ENCODE measurements around the gene OR10A6. TPM values are rescaled to one million over a fixed set of nuclear protein-coding genes. Genes with fewer than 3 reads are reported as not detected.

Gene OR10A6
- polyA plus RNA-seq, 2 donors: not detected

DNA sequence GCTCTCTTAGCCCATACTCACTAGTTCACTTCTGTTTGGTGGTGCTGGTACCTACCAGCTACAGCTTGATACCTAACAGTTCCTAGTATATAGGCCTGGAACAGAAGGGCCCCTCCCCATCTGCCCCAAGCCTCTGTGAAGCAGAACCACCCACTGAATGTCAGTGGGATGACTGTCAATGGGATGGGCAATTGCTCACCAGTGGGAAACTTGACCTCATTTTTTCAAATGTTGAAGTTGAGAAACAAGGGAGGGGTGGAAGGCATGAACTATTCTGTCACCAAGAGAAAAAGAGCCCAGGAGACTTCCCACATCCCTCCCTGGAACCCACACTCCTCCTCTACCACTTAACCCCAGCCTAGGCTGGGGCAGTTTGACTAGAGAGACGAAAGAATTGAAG lies 34.3 kb upstream of the OR10A6 start, which contains the start of gene NLRP10:
Gene NLRP10, minus strand, starts transcription at position 62 of the 400 bp plus-strand sequence. CDS start 1,952 bp downstream, outside the sequence.
- Histone ChIP-seq H3K4me3 (ENCODE audit: low read depth in 1 of 2, low read length in 2 of 2) (no peak within 1 kb of the TSS), H3K4me1 (ENCODE audit: control insufficient read depth in 2 of 2, insufficient read depth in 2 of 2, low read length in 1 of 2) (no peaks in the 10 kb centered on the region), H3K27ac (ENCODE audit: low read depth in 2 of 2, low read length in 1 of 2) (no peak within 1 kb of the TSS), H3K36me3 (ENCODE audit: control insufficient read depth in 2 of 2, insufficient read depth in 2 of 2, low read length in 1 of 2) (no peaks in the 10 kb centered on the region), H3K9me3 (ENCODE audit: control insufficient read depth in 2 of 2, insufficient read depth in 1 of 2, low read depth in 1 of 2, low read length in 1 of 2) (peaks cover 0 to 3% of the 10 kb centered on the region in 2 donors), H3K27me3 (ENCODE audit: control insufficient read depth in 1 of 2, insufficient read depth in 2 of 2, low read length in 2 of 2) (peaks cover 0 to 4% of the 10 kb centered on the region in 2 donors)
- WGBS, 2 donors: 84 to 100% methylated on average over 1 of the region's 1 CpG

DNA sequence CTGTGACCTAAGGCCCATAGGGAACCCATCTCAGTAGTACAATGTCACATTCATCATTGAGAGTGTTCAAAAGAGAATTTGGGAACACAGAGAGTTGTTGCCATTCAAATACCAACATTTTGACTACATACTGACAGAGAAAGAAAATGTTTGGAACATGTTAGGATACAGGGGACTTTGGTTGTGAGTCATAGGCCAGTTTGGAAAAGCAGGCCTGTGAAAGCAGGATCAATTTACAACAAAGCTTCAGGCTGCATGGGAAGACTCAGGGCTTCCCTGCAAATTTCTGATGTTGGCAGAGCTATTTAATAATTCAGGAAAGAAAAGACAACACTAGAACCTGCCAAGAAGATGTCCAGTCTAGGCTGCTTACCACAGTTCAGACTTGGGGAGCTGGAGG lies 33.8 kb upstream of the OR10A6 start:
- no peaks in the 10 kb centered on the region for H3K4me1 ChIP-seq (ENCODE audit: control insufficient read depth in 2 of 2, insufficient read depth in 2 of 2, low read length in 1 of 2)
- H3K36me3 ChIP-seq (ENCODE audit: control insufficient read depth in 2 of 2, insufficient read depth in 2 of 2, low read length in 1 of 2): no peaks in the 10 kb centered on the region
- H3K9me3 ChIP-seq (ENCODE audit: control insufficient read depth in 2 of 2, insufficient read depth in 1 of 2, low read depth in 1 of 2, low read length in 1 of 2): peaks cover 0 to 3% of the 10 kb centered on the region in 2 donors
- no peak overlapping the region for H3K4me3 ChIP-seq (ENCODE audit: low read depth in 1 of 2, low read length in 2 of 2)
- H3K27me3 ChIP-seq (ENCODE audit: control insufficient read depth in 1 of 2, insufficient read depth in 2 of 2, low read length in 2 of 2): peaks cover 0 to 4% of the 10 kb centered on the region in 2 donors
- H3K27ac ChIP-seq (ENCODE audit: low read depth in 2 of 2, low read length in 1 of 2): no peak overlapping the region

DNA sequence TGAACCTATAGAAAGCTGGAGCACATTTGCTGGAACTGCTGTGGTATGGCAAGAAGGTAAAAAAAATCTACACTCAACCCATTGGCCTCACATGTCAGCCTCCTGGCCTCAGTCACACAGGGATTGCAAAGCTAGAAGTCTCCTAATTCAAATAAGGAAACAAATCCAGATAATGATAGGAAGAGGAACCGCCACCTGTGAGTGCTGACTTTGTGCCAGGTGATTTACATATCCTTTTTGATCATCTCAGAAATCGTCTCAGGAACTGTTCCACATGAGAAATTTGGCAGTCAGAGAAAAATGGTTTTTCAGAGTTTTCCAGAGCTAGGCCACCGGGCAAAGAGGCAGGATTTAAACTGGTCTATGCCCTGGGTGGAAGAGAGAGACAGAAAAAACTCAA lies 33.2 kb upstream of the OR10A6 start:
- no peaks in the 10 kb centered on the region for H3K4me1 ChIP-seq (ENCODE audit: control insufficient read depth in 2 of 2, insufficient read depth in 2 of 2, low read length in 1 of 2)
- peaks cover 0 to 4% of the 10 kb centered on the region in 2 donors for H3K27me3 ChIP-seq (ENCODE audit: control insufficient read depth in 1 of 2, insufficient read depth in 2 of 2, low read length in 2 of 2)
- H3K4me3 ChIP-seq (ENCODE audit: low read depth in 1 of 2, low read length in 2 of 2): no peak overlapping the region
- WGBS, 2 donors: 41 to 44% methylated on average over 3 of the region's 3 CpGs
- H3K36me3 ChIP-seq (ENCODE audit: control insufficient read depth in 2 of 2, insufficient read depth in 2 of 2, low read length in 1 of 2): no peaks in the 10 kb centered on the region
- H3K9me3 ChIP-seq (ENCODE audit: control insufficient read depth in 2 of 2, insufficient read depth in 1 of 2, low read depth in 1 of 2, low read length in 1 of 2): peaks cover 0 to 3% of the 10 kb centered on the region in 2 donors
- H3K27ac ChIP-seq (ENCODE audit: low read depth in 2 of 2, low read length in 1 of 2): no peak overlapping the region

DNA sequence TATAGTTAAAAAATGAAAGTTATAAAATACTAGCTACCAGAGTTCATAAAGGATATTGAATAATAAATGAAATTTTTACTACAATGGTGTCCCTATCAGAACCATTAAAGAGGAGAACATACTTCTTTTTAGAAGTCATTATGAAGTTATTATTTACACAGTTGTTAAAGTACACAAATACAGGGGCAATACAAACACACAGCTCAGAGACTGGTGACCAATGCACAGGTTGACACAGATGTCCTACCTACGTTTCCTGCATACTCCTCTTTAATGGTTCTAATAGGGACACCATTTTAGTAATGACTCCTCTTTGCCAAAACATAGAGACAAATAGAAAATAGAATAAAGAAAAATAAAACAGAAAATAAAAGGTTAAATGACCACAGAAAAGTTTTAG lies 24.1 kb upstream of the OR10A6 start:
- no peak overlapping the region for H3K27ac ChIP-seq (ENCODE audit: low read depth in 2 of 2, low read length in 1 of 2)
- no peaks in the 10 kb centered on the region for H3K36me3 ChIP-seq (ENCODE audit: control insufficient read depth in 2 of 2, insufficient read depth in 2 of 2, low read length in 1 of 2)
- no peaks in the 10 kb centered on the region for H3K9me3 ChIP-seq (ENCODE audit: control insufficient read depth in 2 of 2, insufficient read depth in 1 of 2, low read depth in 1 of 2, low read length in 1 of 2)
- no peaks in the 10 kb centered on the region for H3K27me3 ChIP-seq (ENCODE audit: control insufficient read depth in 1 of 2, insufficient read depth in 2 of 2, low read length in 2 of 2)
- no peaks in the 10 kb centered on the region for H3K4me1 ChIP-seq (ENCODE audit: control insufficient read depth in 2 of 2, insufficient read depth in 2 of 2, low read length in 1 of 2)
- 56 to 85% methylated on average over 1 of the region's 1 CpG for WGBS, 2 donors
- no peak overlapping the region for H3K4me3 ChIP-seq (ENCODE audit: low read depth in 1 of 2, low read length in 2 of 2)

DNA sequence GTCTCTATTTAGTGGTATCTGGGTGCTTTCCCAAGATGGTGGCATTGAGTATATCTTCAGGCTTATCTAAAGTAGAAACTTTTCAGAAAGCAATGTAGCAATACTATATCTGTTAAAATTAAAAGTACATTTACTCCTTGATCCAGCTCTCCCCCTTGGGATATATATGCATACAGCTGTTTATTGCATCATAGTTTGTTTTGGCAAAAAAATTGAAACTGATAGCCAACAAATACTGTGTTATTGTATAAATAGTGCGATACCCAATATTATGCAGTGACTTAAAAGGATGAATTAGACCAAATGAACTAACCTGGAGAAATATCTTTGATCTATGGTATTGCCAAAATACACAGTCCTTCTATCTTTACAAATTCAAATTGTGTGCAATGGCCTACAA lies 18.9 kb upstream of the OR10A6 start:
- Histone ChIP-seq H3K4me1 (ENCODE audit: control insufficient read depth in 2 of 2, insufficient read depth in 2 of 2, low read length in 1 of 2) (no peaks in the 10 kb centered on the region), H3K4me3 (ENCODE audit: low read depth in 1 of 2, low read length in 2 of 2) (no peak overlapping the region), H3K36me3 (ENCODE audit: control insufficient read depth in 2 of 2, insufficient read depth in 2 of 2, low read length in 1 of 2) (no peaks in the 10 kb centered on the region), H3K27ac (ENCODE audit: low read depth in 2 of 2, low read length in 1 of 2) (no peak overlapping the region), H3K9me3 (ENCODE audit: control insufficient read depth in 2 of 2, insufficient read depth in 1 of 2, low read depth in 1 of 2, low read length in 1 of 2) (peaks cover 0 to 9% of the 10 kb centered on the region in 2 donors), H3K27me3 (ENCODE audit: control insufficient read depth in 1 of 2, insufficient read depth in 2 of 2, low read length in 2 of 2) (peaks cover 0 to 3% of the 10 kb centered on the region in 2 donors)
- WGBS, 2 donors: 60 to 72% methylated on average over 1 of the region's 1 CpG

DNA sequence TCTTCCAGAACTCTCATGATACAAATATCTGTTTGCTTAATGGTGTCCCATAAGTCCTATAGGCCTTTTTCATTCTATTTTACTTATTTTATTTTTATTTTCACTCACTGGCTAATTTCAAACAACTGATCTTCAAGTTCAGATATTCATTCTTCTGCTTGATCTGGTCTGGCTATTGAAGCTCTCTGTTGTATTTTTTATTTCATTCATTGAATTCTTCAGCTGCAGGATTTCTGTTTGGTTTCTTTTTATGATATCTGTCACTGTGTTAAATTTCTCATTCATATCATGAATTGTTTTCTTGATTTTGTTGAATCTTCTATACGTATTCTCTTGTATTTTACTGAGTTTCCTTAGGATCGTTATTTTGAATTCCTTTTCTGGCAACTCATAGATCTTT lies 13.1 kb upstream of the OR10A6 start:
- 85 to 88% methylated on average over 2 of the region's 2 CpGs for WGBS, 2 donors
- H3K4me1 ChIP-seq (ENCODE audit: control insufficient read depth in 2 of 2, insufficient read depth in 2 of 2, low read length in 1 of 2): no peaks in the 10 kb centered on the region
- H3K9me3 ChIP-seq (ENCODE audit: control insufficient read depth in 2 of 2, insufficient read depth in 1 of 2, low read depth in 1 of 2, low read length in 1 of 2): peaks cover 0 to 13% of the 10 kb centered on the region in 2 donors
- H3K4me3 ChIP-seq (ENCODE audit: low read depth in 1 of 2, low read length in 2 of 2): no peak overlapping the region
- H3K27me3 ChIP-seq (ENCODE audit: control insufficient read depth in 1 of 2, insufficient read depth in 2 of 2, low read length in 2 of 2): peaks cover 0 to 3% of the 10 kb centered on the region in 2 donors
- H3K36me3 ChIP-seq (ENCODE audit: control insufficient read depth in 2 of 2, insufficient read depth in 2 of 2, low read length in 1 of 2): no peaks in the 10 kb centered on the region
- H3K27ac ChIP-seq (ENCODE audit: low read depth in 2 of 2, low read length in 1 of 2): no peak overlapping the region

DNA sequence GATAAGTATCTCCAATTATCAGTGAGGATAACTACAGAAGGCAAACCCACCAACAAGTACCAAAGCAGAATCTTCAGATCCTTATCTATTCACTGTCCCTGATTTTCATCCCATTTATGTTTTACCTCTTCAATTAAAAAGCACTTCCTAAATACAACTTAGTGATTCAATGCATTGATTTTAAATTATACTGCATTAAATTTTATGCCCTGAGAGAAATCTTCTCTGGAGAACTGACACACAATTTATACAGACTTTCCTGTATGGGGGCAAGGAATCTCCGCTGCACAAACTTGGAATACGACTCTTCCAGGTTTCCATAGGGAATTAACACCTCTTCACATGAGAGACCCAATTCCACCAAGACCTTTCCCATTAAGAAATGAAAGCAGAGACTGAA lies 10.5 kb upstream of the OR10A6 start, which contains the start of gene OR10A3:
Gene OR10A3, minus strand, starts transcription at position 101 of the 400 bp plus-strand sequence. CDS start 2,188 bp downstream, outside the sequence.
- no peaks in the 10 kb centered on the region for H3K27me3 ChIP-seq (ENCODE audit: control insufficient read depth in 1 of 2, insufficient read depth in 2 of 2, low read length in 2 of 2)
- H3K36me3 ChIP-seq (ENCODE audit: control insufficient read depth in 2 of 2, insufficient read depth in 2 of 2, low read length in 1 of 2): no peaks in the 10 kb centered on the region
- no peaks in the 10 kb centered on the region for H3K4me1 ChIP-seq (ENCODE audit: control insufficient read depth in 2 of 2, insufficient read depth in 2 of 2, low read length in 1 of 2)
- H3K9me3 ChIP-seq (ENCODE audit: control insufficient read depth in 2 of 2, insufficient read depth in 1 of 2, low read depth in 1 of 2, low read length in 1 of 2): peaks cover 0 to 13% of the 10 kb centered on the region in 2 donors
- H3K27ac ChIP-seq (ENCODE audit: low read depth in 2 of 2, low read length in 1 of 2): no peak within 1 kb of the TSS
- no peak within 1 kb of the TSS for H3K4me3 ChIP-seq (ENCODE audit: low read depth in 1 of 2, low read length in 2 of 2)
- WGBS, 2 donors: 86 to 94% methylated on average over 2 of the region's 2 CpGs

DNA sequence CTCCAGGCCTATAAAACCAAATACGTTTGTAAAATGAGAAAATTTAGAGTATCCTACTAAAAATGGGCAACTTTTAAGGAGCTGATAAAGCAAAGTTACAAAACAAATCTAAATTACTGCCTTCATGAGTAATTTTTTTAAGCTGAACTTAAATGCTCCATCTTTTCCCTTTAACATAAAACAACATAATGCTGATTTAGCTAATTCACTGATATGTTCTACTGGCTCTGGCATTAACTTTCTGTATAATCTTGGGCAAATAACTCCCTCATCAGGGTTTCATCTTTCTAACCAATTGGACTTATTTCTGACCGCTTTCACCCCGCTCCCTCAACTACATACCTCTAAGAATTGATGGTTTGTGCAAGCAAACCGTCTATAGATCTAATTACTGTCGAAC lies 10.1 kb upstream of the OR10A6 start:
- Histone ChIP-seq H3K27ac (ENCODE audit: low read depth in 2 of 2, low read length in 1 of 2) (no peak overlapping the region), H3K9me3 (ENCODE audit: control insufficient read depth in 2 of 2, insufficient read depth in 1 of 2, low read depth in 1 of 2, low read length in 1 of 2) (peaks cover 0 to 9% of the 10 kb centered on the region in 2 donors), H3K4me1 (ENCODE audit: control insufficient read depth in 2 of 2, insufficient read depth in 2 of 2, low read length in 1 of 2) (no peaks in the 10 kb centered on the region), H3K4me3 (ENCODE audit: low read depth in 1 of 2, low read length in 2 of 2) (no peak overlapping the region), H3K36me3 (ENCODE audit: control insufficient read depth in 2 of 2, insufficient read depth in 2 of 2, low read length in 1 of 2) (no peaks in the 10 kb centered on the region), H3K27me3 (ENCODE audit: control insufficient read depth in 1 of 2, insufficient read depth in 2 of 2, low read length in 2 of 2) (no peaks in the 10 kb centered on the region)
- 52 to 70% methylated on average over 5 of the region's 5 CpGs for WGBS, 2 donors

DNA sequence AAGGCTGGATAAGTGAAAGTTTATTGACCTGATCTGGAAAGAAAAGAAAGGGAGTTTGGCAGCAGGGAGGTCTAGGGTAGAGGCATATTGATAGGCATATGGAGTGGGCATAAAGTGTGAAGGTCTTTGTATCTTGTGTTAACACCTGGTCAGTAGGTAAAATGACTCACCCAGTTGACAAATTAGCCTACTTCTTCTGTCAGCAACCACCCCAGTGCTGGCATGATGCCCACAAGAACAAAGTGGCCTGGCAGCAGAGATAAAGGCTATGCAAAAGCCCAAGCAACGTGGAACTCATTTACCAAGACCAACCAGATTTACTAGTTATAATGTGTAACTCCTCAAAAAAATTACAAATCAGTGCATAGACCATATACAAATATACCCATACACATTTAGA lies 5.5 kb upstream of the OR10A6 start:
- no peak overlapping the region for H3K4me3 ChIP-seq (ENCODE audit: low read depth in 1 of 2, low read length in 2 of 2)
- H3K4me1 ChIP-seq (ENCODE audit: control insufficient read depth in 2 of 2, insufficient read depth in 2 of 2, low read length in 1 of 2): no peaks in the 10 kb centered on the region
- whole genome bisulfite sequencing, 2 donors: 28 to 29% methylated on average over 1 of the region's 1 CpG
- no peak overlapping the region for H3K27ac ChIP-seq (ENCODE audit: low read depth in 2 of 2, low read length in 1 of 2)
- no peaks in the 10 kb centered on the region for H3K27me3 ChIP-seq (ENCODE audit: control insufficient read depth in 1 of 2, insufficient read depth in 2 of 2, low read length in 2 of 2)
- no peaks in the 10 kb centered on the region for H3K9me3 ChIP-seq (ENCODE audit: control insufficient read depth in 2 of 2, insufficient read depth in 1 of 2, low read depth in 1 of 2, low read length in 1 of 2)
- H3K36me3 ChIP-seq (ENCODE audit: control insufficient read depth in 2 of 2, insufficient read depth in 2 of 2, low read length in 1 of 2): no peaks in the 10 kb centered on the region

DNA sequence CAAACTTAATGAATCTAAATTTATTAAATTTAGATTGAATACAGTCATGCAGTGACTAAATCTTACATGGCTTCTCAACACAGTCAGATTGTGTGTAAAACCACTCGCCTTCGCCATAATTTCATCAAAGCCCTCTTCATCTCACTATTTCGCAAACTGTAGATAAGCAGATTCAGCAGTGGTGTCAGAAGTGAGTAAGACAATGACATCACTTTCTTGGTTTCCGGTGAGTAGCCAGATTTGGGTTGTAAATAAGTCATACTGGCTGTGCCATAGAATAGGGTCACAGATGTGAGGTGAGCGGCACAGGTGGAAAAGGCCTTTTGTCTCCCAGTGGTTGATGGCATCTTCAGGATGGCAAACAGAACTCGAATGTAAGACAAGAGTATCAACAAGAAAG lies 3.4 kb downstream of the OR10A6 start:
- H3K27ac ChIP-seq (ENCODE audit: low read depth in 2 of 2, low read length in 1 of 2): no peak overlapping the region
- 81 to 84% methylated on average over 6 of the region's 6 CpGs for WGBS, 2 donors
- no peaks in the 10 kb centered on the region for H3K36me3 ChIP-seq (ENCODE audit: control insufficient read depth in 2 of 2, insufficient read depth in 2 of 2, low read length in 1 of 2)
- no peaks in the 10 kb centered on the region for H3K9me3 ChIP-seq (ENCODE audit: control insufficient read depth in 2 of 2, insufficient read depth in 1 of 2, low read depth in 1 of 2, low read length in 1 of 2)
- H3K27me3 ChIP-seq (ENCODE audit: control insufficient read depth in 1 of 2, insufficient read depth in 2 of 2, low read length in 2 of 2): no peaks in the 10 kb centered on the region
- no peak overlapping the region for H3K4me3 ChIP-seq (ENCODE audit: low read depth in 1 of 2, low read length in 2 of 2)
- no peaks in the 10 kb centered on the region for H3K4me1 ChIP-seq (ENCODE audit: control insufficient read depth in 2 of 2, insufficient read depth in 2 of 2, low read length in 1 of 2)
